HEK293 (cell line): ENCODE results near the gene PRR3.

Source experiments
- KLF17 ChIP-seq: fragments of 450-650 bp; formaldehyde crosslinking; IDR thresholded peaks from 2 replicates; pipeline ENCODE4 v1.5.1; 2016; ENCODE audit warnings: missing biosample characterization, missing genetic modification characterization
- MZF1 ChIP-seq: fragments of 450-650 bp; formaldehyde crosslinking; IDR thresholded peaks from 2 replicates; pipeline ENCODE4 v1.5.1; 2017; ENCODE audit warnings: missing biosample characterization, missing genetic modification characterization, borderline replicate concordance
- SETDB1 ChIP-seq: IDR thresholded peaks from one replicate; pipeline ENCODE4 v1.6.1; 2017; ENCODE audit warnings: mild to moderate bottlenecking, low read length, moderate library complexity, mixed read lengths; ENCODE audit not compliant: insufficient read length
- TCF7L2 ChIP-seq: IDR thresholded peaks from 2 replicates; pipeline ENCODE4 v1.6.1; 2011; ENCODE audit warnings: low read depth, mild to moderate bottlenecking, inconsistent platforms, low read length, moderate library complexity, borderline replicate concordance
- YY1 ChIP-seq: fragments of 450-650 bp; formaldehyde crosslinking; IDR thresholded peaks from 2 replicates; pipeline ENCODE4 v1.5.1; 2018; ENCODE audit warnings: missing biosample characterization, missing genetic modification characterization
- ZBTB1 ChIP-seq: fragments of 450-650 bp; formaldehyde crosslinking; IDR thresholded peaks from 2 replicates; pipeline ENCODE4 v1.5.1; 2016; ENCODE audit warnings: missing biosample characterization, missing genetic modification characterization
- ZBTB17 ChIP-seq: fragments of 450-650 bp; formaldehyde crosslinking; IDR thresholded peaks from 2 replicates; pipeline ENCODE4 v1.5.1; 2016; ENCODE audit warnings: missing biosample characterization, missing genetic modification characterization
- ZBTB6 ChIP-seq: fragments of 450-650 bp; formaldehyde crosslinking; IDR thresholded peaks from 2 replicates; pipeline ENCODE4 v1.5.1; 2017; ENCODE audit warnings: missing biosample characterization, missing genetic modification characterization
- ZFP41 ChIP-seq: fragments of 450-650 bp; formaldehyde crosslinking; IDR thresholded peaks from 2 replicates; pipeline ENCODE4 v1.5.1; 2016; ENCODE audit warnings: missing biosample characterization, missing genetic modification characterization, borderline replicate concordance
- ZFP69B ChIP-seq: fragments of 450-650 bp; formaldehyde crosslinking; IDR thresholded peaks from 2 replicates; pipeline ENCODE4 v1.5.1; 2016; ENCODE audit warnings: missing biosample characterization, missing genetic modification characterization
- ZNF169 ChIP-seq: fragments of 450-650 bp; formaldehyde crosslinking; IDR thresholded peaks from 2 replicates; pipeline ENCODE4 v1.5.1; 2016; ENCODE audit warnings: missing biosample characterization, missing genetic modification characterization
- ZNF19 ChIP-seq: fragments of 450-650 bp; formaldehyde crosslinking; IDR thresholded peaks from 2 replicates; pipeline ENCODE4; 2016; ENCODE audit warnings: missing biosample characterization, missing genetic modification characterization, low read depth
- ZNF221 ChIP-seq: fragments of 450-650 bp; formaldehyde crosslinking; IDR thresholded peaks from 2 replicates; pipeline ENCODE4 v1.5.1; 2017; ENCODE audit warnings: missing biosample characterization, missing genetic modification characterization, borderline replicate concordance
- ZNF223 ChIP-seq: fragments of 450-650 bp; formaldehyde crosslinking; IDR thresholded peaks from 2 replicates; pipeline ENCODE4 v1.5.1; 2016; ENCODE audit warnings: missing biosample characterization, missing genetic modification characterization
- ZNF311 ChIP-seq: fragments of 450-650 bp; formaldehyde crosslinking; IDR thresholded peaks from 2 replicates; pipeline ENCODE4 v1.5.1; 2017; ENCODE audit warnings: missing biosample characterization, missing genetic modification characterization, borderline replicate concordance
- ZNF324 ChIP-seq: fragments of 450-650 bp; formaldehyde crosslinking; IDR thresholded peaks from 2 replicates; pipeline ENCODE4 v1.5.1; 2016; ENCODE audit warnings: missing biosample characterization, missing genetic modification characterization
- ZNF341 ChIP-seq: fragments of 450-650 bp; formaldehyde crosslinking; IDR thresholded peaks from 2 replicates; pipeline ENCODE4; 2016; ENCODE audit warnings: low read depth, missing biosample characterization, missing genetic modification characterization
- ZNF366 ChIP-seq: fragments of 450-650 bp; formaldehyde crosslinking; conservative IDR thresholded peaks from 2 replicates; pipeline ENCODE4 v1.5.1; 2016; ENCODE audit warnings: missing biosample characterization, missing genetic modification characterization
- ZNF426 ChIP-seq: fragments of 450-650 bp; formaldehyde crosslinking; IDR thresholded peaks from 2 replicates; pipeline ENCODE4 v1.5.1; 2017; ENCODE audit warnings: missing biosample characterization, missing genetic modification characterization, mild to moderate bottlenecking, inconsistent platforms, moderate library complexity
- ZNF530 ChIP-seq: fragments of 450-650 bp; formaldehyde crosslinking; IDR thresholded peaks from 2 replicates; pipeline ENCODE4 v1.5.1; 2016; ENCODE audit warnings: low read depth, missing biosample characterization, missing genetic modification characterization
- ZNF561 ChIP-seq: fragments of 450-650 bp; IDR thresholded peaks from 2 replicates; pipeline ENCODE4 v1.5.1; 2018; ENCODE audit warnings: missing biosample characterization, missing genetic modification characterization, borderline replicate concordance
- ZNF585B ChIP-seq: fragments of 450-650 bp; formaldehyde crosslinking; IDR thresholded peaks from 2 replicates; pipeline ENCODE4 v1.5.1; 2016; ENCODE audit warnings: missing biosample characterization, missing genetic modification characterization
- ZNF600 ChIP-seq: fragments of 450-650 bp; formaldehyde crosslinking; IDR thresholded peaks from 2 replicates; pipeline ENCODE4 v1.5.1; 2016; ENCODE audit warnings: missing biosample characterization, missing genetic modification characterization
- ZNF610 ChIP-seq: fragments of 450-650 bp; formaldehyde crosslinking; IDR thresholded peaks from 2 replicates; pipeline ENCODE4 v1.5.1; 2016; ENCODE audit warnings: missing biosample characterization, missing genetic modification characterization, borderline replicate concordance
- ZNF621 ChIP-seq: fragments of 450-650 bp; formaldehyde crosslinking; IDR thresholded peaks from 2 replicates; pipeline ENCODE4 v1.5.1; 2017; ENCODE audit warnings: missing biosample characterization, missing genetic modification characterization
- ZNF629 ChIP-seq: fragments of 450-650 bp; formaldehyde crosslinking; IDR thresholded peaks from 2 replicates; pipeline ENCODE4 v1.5.1; 2017; ENCODE audit warnings: missing biosample characterization, missing genetic modification characterization
- ZNF704 ChIP-seq: fragments of 450-650 bp; formaldehyde crosslinking; IDR thresholded peaks from 2 replicates; pipeline ENCODE4 v1.5.1; 2016; ENCODE audit warnings: missing biosample characterization, missing genetic modification characterization
- ZNF777 ChIP-seq: fragments of 450-650 bp; formaldehyde crosslinking; IDR thresholded peaks from 2 replicates; pipeline ENCODE4 v1.5.1; 2017; ENCODE audit warnings: missing biosample characterization, missing genetic modification characterization, borderline replicate concordance
- ZNF785 ChIP-seq: fragments of 450-650 bp; formaldehyde crosslinking; IDR thresholded peaks from 2 replicates; pipeline ENCODE4 v1.5.1; 2016; ENCODE audit warnings: missing biosample characterization, missing genetic modification characterization
- ZNF843 ChIP-seq: fragments of 450-650 bp; formaldehyde crosslinking; IDR thresholded peaks from 2 replicates; pipeline ENCODE4 v1.5.1; 2016; ENCODE audit warnings: missing biosample characterization, missing genetic modification characterization
- ZSCAN5A ChIP-seq: fragments of 450-650 bp; formaldehyde crosslinking; IDR thresholded peaks from 2 replicates; pipeline ENCODE4 v1.5.1; 2016; ENCODE audit warnings: missing biosample characterization, missing genetic modification characterization
- ZXDB ChIP-seq: fragments of 450-650 bp; formaldehyde crosslinking; IDR thresholded peaks from 2 replicates; pipeline ENCODE4 v1.5.1; 2016; ENCODE audit warnings: missing biosample characterization, missing genetic modification characterization
- TF ChIP-seq, protein P1 (sequence below): fragments of 450-650 bp; formaldehyde crosslinking; IDR thresholded peaks from 2 replicates; pipeline ENCODE4 v1.5.1; 2016; ENCODE audit warnings: missing biosample characterization, missing genetic modification characterization, low read depth

Gene PRR3

GRCh38 chr6:30571075-30571761 lies 14.1 kb downstream of the PRR3 start, which contains the start of gene ABCF1 (continued):
- TF ChIP-seq ZNF585B (tag by site-specific recombination) = no peak
- TF ChIP-seq ZNF785 = no peak
- no peak for TF ChIP-seq ZBTB1 (tag by site-specific recombination)
- TF ChIP-seq TCF7L2 = no peak
- TF ChIP-seq ZBTB6 (tag by site-specific recombination) = no peak
- TF ChIP-seq SETDB1 = no peak
- TF ChIP-seq ZFP69B (tag by site-specific recombination) = 0 out of 2 replicates have a peak, but pooled peaks have one; percentile 24
- TF ChIP-seq ZNF426 (tag by site-specific recombination) = no peak
- TF ChIP-seq ZNF530 = no peak
- peak; percentile 30; the same call in 1 of the 2 replicates for TF ChIP-seq YY1
- TF ChIP-seq, protein P1, sequence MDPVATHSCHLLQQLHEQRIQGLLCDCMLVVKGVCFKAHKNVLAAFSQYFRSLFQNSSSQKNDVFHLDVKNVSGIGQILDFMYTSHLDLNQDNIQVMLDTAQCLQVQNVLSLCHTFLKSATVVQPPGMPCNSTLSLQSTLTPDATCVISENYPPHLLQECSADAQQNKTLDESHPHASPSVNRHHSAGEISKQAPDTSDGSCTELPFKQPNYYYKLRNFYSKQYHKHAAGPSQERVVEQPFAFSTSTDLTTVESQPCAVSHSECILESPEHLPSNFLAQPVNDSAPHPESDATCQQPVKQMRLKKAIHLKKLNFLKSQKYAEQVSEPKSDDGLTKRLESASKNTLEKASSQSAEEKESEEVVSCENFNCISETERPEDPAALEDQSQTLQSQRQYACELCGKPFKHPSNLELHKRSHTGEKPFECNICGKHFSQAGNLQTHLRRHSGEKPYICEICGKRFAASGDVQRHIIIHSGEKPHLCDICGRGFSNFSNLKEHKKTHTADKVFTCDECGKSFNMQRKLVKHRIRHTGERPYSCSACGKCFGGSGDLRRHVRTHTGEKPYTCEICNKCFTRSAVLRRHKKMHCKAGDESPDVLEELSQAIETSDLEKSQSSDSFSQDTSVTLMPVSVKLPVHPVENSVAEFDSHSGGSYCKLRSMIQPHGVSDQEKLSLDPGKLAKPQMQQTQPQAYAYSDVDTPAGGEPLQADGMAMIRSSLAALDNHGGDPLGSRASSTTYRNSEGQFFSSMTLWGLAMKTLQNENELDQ (tag by site-specific recombination) = no peak
- peak; percentile 59; the same call in 1 of the 2 replicates for TF ChIP-seq ZNF324
- no peak for TF ChIP-seq ZSCAN5A
- no peak for TF ChIP-seq MZF1 (tag by site-specific recombination)
- no peak for TF ChIP-seq ZNF610
- TF ChIP-seq ZNF19 = no peak
- no peak; the same call in 1 of the 2 replicates for TF ChIP-seq ZNF843 (tag by site-specific recombination)
- TF ChIP-seq ZNF221 (tag by site-specific recombination) = no peak
- peak; percentile 97 for TF ChIP-seq ZXDB
- TF ChIP-seq ZNF311 (tag by site-specific recombination) = no peak
- no peak; the same call in 1 of the 2 replicates for TF ChIP-seq ZNF777 (tag by site-specific recombination)
- no peak for TF ChIP-seq ZNF366 (tag by site-specific recombination)
- peak; percentile 82 for TF ChIP-seq ZBTB17 (tag by site-specific recombination)
- no peak for TF ChIP-seq ZNF223
- peak; percentile 88 for TF ChIP-seq ZNF629 (tag by site-specific recombination)
- no peak for TF ChIP-seq ZNF621
- peak; percentile 98 for TF ChIP-seq ZNF600 (tag by site-specific recombination)
- no peak for TF ChIP-seq ZFP41 (tag by site-specific recombination)
- peak; percentile 63; the same call in 1 of the 2 replicates for TF ChIP-seq KLF17 (tag by site-specific recombination)
- TF ChIP-seq ZNF341 (tag by site-specific recombination) = peak; percentile 77
- TF ChIP-seq ZNF561 (tag by site-specific recombination) = peak; percentile 82; the same call in 1 of the 2 replicates
- no peak for TF ChIP-seq ZNF169
- TF ChIP-seq ZNF704 (tag by site-specific recombination) = no peak
